Fibroblast of skin of abdomen (primary cell): ENCODE data around the gene GPR157.
"Not testable (repeated sequence)": the region's sequence is repeated elsewhere in the genome, so short reads cannot be mapped to it uniquely, and the experiment has no call there.

Source experiments
- DNase-seq: peaks from one replicate; pipeline ENCODE4 v3.0.0-alpha.2; 2013

Gene GPR157

DNA sequence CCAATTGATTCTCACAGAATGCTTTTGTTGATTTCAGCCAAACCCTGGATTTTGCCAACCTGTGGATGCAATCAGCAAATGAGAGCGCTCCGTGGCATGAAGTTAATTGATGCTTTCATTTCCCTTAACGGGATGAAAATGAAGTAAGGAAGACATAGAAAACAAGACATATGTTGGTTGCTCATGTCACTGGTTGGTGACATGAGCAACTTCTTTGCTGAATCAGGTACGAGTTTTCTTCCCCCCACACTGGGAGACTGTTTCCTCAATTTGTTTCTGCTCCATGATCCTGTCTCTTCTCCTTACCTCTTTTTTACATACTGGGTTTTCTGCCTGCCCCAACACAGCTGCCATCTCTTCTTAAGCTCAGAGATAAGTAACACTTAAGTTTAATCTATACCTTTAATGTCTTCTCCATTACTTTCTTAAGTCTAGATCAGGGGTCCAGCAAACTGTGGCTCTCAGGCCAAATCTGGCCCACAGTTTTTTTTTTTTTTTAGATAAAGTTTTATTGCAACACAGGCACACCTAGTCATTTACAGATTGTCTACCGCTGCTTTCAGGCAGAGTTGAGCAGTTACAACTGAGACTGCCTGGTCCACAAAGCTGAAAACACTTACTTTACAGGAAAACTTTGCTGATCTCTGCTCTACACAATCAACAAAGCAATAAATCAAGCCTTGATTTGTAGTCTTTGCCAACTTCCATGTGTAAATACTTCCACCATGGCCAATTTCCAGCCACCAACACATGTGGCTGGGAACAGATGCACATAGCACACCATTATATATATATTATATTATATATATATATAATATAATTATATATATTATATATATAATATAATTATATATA, 13.3 kb downstream of the GPR157 start:
- DNase-seq: peak; percentile 17

DNA sequence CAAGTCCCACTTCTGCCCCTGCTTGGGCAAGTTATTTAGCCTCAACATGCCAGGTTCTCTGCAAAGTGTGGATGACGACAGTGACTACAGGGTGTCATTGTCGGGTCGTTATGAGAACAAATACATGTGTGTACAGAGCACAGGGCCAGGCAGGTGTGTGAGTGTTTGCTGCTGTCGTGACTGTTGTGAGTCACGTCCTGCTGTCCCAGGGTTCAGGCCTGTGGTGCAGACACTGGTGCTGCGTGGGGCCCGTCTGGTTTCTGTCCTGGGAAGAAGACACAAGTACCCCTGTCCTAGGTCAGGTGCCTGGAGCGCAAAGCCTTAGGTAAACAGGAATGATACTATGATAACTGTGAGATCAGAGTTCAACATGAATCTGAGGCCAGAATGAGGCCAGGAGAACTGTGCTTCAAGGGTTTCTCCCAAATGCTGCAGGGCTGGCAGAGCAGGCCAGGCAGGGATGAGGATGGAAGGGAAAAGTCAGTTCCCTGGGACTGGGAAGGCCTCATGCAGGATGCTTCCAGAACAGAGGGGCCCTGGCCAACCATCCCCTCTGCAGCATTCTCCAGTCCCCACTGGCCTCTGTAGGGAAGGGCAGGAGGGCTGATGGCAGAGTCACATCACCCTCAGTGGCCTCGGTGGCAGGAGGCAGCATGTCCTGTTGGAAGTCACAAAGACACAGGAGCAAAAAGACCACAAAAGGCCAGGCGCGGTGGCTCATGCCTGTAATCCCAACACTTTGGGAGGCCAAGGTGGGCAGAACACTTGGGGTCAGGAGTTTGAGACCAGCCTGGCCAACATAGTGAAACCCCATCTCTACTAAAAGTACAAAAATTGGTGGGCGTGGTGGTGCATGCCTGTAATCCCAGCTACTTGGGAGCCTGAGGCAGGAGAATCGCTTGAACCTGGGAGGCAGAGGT, 15.7 kb downstream of the GPR157 start:
- DNase-seq: no peak

DNA sequence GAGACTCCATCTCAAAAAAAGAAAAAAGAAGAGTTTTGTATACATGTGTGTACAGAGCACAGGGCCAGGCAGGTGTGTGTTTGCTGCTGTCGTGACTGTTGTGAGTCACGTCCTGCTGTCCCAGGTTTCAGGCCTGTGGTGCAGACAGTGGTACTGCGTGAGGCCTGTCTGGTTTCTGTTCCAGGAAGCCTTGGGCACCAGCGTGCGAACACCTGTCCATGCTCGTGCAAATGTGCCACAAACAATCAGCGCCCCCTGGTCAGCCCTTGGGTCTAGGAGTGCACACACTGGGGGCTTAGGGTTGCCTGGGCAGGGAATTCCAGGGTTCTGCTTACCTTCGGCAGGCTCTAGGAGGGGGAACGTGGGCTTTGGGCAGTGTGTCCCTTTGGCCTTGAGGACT, 16.9 kb downstream of the GPR157 start:
- DNase-seq: no peak

DNA sequence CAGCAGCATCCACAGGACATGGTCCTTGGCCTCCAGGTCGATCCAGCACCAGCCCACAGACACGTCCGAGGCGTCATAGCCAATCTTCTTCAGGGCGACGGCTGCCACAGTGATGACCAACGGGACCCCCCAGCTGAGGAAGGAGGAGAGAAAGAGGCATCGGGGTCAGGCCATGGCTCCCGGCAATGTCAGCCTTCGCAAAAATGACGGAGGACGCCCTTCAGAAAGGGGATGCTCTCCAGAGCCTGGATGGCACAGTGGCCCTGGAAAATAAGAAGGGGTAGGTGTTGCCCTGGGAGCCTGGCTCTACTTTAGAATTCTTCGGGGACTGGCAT, 17.6 kb downstream of the GPR157 start:
- DNase-seq: no peak

DNA sequence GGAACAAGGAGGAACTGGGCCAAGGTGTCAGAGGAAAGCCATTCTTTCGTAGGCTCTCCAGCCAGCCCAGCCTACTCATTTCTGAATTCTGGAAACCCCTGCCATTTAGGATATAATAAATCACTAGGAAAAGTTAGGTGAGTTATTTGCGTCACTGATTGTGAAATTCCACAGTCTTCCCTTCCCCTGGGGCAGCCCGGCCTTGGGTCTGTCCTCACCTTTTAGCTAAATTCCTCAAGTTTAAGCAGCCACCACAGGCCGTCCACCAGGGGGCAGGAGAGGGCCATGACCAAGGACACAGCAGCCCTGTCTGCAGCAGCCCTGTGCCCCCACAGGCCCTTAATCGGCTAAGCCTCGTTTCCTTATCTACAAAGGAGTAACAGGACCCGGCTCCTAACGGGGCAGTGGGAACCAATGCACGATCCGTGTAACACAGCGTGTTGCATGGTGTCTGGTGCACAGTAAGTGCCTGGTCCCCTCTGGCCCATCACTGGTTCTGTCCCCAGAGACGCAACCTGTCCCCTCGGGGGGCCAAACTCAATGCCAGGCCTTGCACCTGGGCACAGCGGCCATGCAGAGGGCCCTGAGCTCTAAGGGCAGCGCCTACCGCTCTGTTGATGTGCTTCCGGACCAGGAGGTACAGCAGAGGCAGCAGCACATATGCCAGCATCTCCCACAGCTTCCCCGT, 18.1 kb downstream of the GPR157 start:
- DNase-seq: peak; percentile 86

DNA sequence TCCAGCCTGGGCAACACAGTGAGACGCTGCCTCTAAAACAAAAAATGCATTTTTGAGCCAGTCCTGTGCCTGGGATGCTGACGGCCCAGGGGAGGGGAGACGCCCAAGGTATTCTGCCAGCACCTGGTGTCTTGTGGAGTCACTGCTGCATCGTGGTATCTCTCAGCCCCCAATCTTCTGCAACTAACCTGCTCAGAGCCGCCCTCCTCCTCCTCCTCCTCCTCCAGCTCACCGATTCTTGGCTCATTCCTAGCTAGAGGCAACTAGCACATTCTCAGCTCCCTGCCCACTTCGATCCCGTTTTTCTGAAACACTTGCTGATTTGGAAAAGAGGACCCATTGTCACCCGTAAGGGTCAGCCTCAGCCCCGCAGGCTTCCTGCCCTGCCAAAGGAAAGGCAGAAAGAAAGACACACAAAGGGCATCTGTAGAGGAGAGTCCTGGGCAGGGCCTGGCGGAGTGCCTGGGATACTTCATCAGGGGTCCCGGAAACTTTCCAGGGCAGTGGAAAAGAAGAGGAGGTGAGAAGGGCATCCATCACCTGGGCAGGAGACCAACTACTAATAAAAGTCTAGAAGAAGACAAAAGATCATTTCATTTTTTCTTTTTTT, 20.7 kb downstream of the GPR157 start:
- no peak for DNase-seq

DNA sequence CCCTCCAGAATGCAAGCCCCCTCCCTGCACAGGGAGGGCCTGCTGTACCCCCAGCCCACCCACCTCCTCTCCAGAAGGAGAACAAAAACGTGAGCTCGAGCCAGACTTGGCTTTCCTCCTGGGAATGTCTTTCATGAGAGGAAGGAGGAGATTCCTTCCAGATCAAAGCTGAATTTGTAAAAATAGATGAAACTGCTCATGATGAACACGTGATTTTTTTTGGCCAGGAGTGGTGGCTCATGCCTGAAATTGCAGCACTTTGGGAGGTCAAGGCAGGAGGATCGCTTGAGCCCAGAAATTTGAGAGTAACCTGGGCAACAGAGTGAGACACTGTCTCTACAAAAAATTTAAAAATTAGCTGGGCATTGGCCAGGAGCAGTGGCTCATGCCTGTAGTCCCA, 21.8 kb downstream of the GPR157 start:
- peak; percentile 22 for DNase-seq

DNA sequence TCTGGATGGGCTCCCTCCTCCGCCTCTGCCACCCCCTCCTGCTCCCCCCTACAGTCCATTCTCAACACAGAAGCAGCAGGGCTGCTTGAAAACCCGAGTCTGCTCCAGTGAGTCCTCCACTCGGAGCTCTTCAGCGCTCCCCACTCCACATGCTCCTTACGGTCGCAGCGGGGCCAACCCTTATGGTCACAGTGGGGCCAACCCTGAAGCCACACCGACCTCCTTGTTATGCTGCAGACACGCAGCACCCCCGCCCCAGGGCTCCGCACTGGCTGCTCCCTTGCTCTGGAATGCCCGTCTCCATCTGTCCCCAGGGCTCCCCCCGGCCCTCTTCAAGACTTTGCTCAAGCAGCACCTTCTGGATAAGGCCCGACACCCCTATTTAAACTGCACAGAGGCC, 22.6 kb downstream of the GPR157 start:
- no peak for DNase-seq

DNA sequence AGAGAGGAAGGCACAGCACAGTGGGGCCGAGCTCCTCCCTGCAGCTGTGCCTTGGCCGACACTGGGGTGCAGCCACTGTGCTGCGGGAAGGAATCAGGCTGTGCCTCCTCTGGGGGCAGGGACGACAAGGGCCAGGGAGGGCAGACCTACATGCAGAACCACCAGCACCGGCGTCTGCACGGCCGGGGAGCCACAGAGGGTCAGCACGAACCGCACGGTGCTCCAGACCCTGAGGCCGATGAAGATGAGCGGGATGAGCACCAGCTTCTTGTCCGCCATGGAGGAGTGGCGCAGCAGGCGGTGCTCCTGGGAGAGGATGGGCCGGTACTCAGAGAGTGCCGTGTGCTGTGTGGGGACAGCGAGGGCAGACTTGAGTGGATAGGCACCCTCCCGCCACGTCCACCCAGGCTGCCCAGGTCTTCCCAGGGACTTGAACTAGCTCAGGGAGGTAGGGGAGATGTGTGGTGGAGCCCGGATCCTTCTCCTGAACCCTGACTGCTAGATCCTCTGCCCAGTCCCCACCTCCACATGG, 23.5 kb downstream of the GPR157 start:
- DNase-seq: no peak

DNA sequence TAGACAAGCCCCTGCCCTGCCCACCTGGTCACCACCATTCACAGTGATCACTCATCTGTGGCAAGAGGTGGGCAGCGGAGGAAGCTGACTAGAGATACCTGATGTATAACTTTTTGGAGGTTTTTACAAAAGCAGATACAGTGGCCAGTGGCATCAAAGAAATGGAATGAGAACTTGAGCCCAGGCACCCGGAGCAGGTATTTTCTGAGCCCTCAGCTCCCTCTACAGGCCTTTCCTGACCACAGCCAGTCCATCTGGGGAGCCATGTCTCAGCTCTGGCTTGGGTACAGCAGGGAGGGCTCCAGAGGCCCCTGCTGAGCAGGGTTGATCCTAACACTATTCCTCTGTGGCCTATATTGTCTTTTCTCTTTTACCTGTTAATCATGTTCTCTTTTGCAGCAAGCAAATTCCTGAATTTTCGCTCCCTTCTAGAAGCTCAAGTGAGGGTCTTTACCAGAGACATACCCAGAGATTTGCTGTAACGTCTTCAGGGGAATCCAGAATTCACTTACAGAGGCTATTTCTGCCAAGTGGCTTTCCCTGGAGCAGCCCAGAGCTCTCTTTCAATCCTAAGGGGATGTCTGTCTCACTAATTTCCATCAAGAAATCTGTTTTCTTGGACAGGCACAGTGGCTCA, 27.3 kb downstream of the GPR157 start:
- peak; percentile 69 for DNase-seq

DNA sequence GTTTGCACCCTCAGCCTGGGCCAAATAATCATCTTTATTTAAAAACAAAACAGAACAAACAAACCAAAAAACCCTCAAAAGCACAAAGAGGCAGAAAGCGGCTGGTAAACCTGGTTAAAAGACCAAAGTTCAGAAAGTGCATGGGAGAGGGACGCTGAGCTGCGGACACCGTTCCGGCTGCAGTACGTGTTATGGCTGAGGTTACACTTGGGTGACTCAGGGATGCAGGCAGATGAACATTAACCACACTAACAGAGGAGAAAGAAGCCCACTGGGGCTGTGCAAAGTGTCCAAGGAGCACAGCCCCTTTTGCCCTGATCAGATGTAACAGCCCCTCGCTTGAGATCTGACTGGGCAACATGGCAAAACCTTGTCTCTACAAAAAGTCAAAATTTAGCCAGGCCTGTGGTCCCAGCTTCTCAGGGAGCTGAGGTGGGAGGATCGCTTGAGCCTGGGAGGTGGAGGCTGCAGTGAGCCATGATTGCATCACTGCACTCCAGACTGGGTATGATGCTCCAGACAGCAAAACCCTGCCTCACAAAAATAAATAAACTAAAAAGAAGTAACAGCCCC, 28.3 kb downstream of the GPR157 start:
- DNase-seq: peak; percentile 34

DNA sequence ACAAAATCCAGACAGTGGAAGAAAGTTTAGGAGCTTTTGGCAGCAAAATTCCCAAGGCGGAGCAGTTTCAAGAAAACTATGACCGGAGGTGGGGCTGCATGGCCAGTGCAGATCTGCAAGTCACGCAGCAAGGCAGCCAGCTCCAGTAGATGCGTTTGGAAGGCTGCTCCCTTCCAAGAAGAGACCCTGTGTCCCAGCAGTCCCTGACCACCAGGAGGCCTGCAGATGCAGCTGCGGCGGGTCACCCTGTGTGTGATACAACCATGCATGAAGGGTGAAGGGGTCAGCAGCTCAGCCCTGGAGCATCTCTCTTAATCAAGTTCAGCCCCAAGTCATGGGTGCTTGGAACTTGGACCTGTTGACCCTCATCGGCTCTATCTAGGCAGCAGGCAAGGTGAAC, 29.3 kb downstream of the GPR157 start:
- no peak for DNase-seq

DNA sequence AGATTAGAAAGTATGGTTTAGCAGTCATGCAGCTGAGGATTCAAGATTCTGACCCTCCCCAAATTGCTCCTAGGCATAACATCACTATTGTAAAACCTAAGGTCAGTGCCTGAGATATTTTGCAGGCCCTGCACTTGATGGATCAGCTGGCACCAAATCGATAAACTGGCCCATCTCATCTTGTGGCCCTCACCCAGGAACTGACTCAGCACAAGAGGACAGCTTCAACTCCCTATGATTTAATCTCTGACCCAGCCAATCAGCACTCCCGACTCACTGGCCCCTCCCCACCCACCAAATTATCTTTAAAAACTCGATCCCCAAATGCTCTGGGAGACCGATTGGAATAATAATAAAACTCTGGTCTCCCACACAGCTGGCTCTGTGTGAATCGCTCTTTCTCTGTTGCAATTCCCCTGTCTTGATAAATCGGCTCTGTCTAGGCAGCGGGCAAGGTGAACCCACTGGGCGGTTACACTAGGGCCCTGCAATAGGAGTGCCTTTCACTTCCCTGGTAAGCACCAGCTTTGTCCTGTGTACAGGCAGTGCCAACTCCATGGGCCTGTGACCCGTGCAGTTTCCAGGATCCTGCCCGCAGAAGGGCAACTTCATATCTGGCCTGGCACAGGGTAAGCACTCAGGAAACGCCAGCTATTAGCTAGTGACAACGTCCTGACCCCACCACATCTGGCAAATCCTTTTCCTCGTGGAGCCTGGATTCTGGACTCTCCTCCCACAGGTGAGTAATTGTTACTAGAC, 30.8 kb downstream of the GPR157 start:
- DNase-seq: no peak

DNA sequence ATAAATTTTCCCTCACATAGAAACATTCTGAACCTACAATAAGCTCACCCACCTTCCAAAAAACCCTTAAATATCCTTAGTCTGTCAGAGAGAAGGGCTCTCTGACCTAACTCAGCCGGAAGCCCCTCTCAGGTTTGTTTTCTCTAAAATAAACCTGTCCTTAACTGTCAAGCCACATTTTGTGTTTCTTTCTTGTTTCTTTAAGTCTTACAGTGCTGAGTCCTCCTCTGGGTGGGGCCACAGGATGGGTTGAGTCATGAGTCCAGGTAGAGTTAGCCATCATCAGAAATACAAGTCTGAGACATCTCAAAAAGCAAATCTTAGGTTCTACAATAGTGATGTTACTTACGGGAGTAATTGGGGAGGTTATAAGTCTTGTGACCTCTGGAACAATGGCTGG, 33.1 kb downstream of the GPR157 start:
- DNase-seq: no peak

DNA sequence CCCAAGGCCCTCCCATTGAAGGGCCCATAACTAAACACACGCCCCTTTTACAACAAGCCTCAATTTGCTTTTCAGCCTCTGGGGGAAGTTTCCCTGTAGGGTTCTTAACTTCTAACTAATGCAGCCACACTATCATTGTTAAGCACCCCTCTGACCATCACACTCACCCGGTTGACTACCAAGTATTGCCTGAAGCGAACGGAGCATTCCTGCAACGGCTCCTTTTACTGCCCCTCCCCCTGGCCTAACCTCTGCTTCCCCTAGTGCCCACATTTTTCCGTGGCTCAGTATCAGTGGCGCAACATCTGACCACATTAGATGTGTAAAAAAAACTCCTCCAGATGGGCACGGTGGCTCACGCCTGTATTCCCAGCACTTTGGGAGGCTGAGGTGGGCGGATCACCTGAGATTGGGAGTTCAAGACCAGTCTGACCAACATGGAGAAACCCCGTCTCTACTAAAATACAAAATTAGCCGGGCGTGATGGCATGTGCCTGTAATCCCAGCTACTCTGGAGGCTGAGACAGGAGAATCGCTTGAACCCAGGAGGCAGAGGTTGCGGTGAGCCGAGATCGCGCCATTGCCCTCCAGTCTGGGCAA, 34.8 kb downstream of the GPR157 start:
- DNase-seq: not testable (repeated sequence)

DNA sequence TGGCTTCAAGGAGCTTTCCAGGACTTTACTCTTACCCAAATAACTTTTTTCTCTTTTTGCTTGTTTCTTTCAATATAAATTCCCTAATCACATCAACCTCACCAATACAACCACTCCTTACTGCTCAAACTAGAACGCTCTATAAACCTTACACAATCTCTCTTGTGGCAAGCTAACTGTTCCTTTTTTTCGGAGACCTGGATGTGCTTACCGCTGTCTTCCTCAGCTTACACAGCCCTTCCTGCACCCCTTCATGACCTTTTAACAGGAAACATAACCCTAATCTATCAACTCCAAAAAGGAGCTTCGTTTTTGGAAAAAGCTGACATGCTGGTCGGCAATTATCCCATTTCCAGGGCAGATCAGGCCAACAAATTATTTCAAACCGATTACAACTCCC, 35.3 kb downstream of the GPR157 start:
- no peak for DNase-seq

DNA sequence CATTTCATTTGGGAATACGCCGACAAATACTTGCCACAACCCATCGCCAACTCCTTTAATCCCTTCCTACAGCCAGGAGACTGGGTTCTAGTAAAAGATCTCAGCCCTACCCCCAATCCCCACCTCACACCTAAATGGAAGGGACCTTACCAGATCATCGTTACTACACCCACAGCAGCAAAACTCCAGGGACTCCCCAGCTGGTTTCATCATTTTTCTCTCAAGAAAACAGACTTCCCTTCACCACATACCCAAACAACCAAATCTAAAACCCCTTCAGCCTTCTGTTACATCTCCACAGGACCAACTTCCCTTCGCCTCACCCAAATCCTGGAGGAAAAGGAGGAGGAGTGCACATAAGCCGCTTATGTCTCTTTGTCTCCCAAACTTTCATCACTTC, 35.8 kb downstream of the GPR157 start:
- DNase-seq: no peak

DNA sequence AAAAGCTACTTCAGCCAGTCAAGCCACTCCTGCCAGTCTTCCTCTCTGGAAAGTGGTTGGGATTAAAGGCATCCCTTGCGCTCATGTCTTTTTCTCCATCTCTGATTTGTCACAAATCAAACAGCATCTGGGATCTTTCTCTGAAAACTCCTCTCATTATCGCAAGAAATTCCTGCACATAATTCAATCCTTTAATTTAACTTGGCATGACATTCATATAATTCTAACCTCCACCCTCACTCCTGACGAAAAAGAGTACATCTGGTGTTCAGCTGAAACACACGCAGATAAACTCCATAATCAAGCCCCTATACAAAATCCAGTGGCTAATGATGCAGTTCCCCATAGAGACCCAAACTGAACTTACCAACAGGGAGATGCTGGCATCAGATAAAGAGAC, 40.1 kb downstream of the GPR157 start:
- DNase-seq: no peak

DNA sequence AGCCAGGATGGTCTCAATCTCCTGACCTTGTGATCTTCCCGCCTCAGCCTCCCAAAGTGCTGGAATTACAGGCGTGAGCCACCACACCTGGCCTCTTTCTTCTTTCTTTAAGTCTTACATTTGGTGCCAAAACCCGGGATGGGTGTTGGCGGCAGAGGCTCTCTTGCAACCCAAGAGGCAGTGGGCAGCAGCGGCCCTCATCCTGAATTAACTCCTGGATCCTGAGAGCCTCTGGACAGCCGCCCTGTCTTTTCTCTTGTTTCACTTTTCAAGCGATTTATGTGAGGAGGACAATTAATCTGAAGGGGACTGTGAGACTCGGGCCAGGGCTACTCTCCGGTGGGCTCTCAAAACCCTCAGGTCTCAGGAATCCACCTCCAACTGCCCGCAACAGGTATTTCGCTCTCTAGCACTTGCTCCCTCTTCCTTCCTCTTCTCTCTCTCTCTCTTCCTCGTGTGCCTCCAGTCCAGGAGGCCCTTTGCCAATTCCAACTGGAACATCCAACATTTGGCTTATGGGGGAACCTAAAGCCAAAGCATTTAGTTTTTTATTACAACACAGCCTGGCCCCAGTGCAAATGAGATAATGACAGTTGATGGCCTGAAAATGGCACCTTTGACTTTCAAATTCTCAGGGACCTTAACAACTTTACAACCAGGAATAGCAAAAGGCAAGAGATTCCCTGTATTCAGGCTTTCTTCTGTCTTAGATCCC, 41.3 kb downstream of the GPR157 start:
- no peak for DNase-seq

DNA sequence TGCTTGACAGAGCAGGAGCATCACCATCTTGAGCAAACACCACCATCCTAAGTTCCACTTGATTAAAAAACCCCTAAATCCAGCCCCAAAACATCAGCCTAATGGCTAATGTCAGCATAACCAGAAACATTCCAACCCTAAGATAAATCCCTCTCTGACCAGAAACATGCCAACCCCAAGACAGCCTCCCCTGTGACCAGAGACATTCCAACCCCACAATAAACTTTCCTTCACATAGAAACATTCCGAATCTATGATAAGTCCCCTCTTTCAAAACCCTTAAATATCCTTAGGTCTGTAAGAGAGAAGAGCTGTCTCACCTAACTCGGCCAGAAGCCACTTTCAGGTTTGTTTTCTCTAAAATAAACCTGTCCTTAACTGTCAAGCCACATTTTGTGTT, 42.1 kb downstream of the GPR157 start:
- DNase-seq: peak; percentile 53
